ENCODE measurements around the gene PROCA1. TPM values are rescaled to one million over a fixed set of nuclear protein-coding genes. Genes with fewer than 3 reads are reported as not detected.

PROCA1 gene
- total and polyA plus RNA-seq, 12 donors, result 0.61 to 8.8 (median 2.2) TPM; not detected in 1

DNA sequence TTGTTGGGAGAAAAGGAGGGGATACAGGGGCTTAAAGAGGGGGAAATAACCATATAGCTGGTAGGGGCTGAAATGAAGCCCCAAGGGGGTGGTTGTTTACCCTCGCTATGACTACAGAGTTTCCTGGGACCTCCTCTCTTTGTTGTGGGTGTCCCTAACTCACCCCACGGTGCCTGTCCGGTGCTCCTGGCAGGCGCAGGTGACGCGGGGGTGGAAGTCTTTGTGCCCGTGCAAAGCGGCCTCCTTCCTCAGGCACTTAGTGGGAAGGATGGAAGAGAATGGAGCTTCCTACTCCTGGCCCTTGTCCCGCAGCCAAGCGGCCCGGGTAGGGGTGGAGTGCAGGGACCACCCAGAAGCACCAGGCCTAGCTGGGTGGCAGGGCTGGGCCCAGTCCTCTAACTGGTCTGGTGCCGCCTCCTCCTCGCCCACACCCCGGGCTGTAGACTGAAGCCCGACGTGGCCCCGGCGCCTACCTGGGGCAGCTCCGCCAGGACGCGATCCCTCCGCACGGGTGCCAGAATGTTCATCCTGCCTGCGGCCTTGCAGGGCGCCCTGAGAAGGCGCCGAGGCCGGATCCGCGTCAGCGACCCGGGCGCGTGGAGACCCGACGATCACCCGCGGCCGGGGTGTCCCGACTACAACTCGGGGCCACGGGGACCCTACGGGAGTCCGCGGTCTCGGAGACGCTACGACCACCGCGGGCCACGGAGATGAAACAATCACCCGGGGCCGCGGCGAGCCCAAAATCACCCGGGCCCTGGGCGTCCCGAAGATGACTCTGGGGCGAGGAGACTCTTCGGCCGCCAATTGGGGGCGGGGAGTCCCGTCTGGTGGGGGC lies 5.3 kb upstream of the PROCA1 start:
- WGBS, 4 donors, result 6 to 34% (median 16%) methylated on average over 16 to 63 of the region's 63 CpGs
- Histone ChIP-seq H3K27me3 (no peaks in the 10 kb centered on the region), H3K27ac (peak overlapping the region; percentile 70 to 95 (median 87)), H3K36me3 (replicated peaks in 1 of 2) (peaks cover 0 to 33% of the 10 kb centered on the region in 2 donors), H3K9me3 (replicated peaks in 1 of 3) (no peaks in the 10 kb centered on the region), H3K4me3 (peak overlapping the region; percentile 5 to 91 (median 44)), H3K4me1 (replicated peaks in 1 of 2) (peaks cover 37 to 39% of the 10 kb centered on the region in 2 donors)
- TF ChIP-seq, protein P1, sequence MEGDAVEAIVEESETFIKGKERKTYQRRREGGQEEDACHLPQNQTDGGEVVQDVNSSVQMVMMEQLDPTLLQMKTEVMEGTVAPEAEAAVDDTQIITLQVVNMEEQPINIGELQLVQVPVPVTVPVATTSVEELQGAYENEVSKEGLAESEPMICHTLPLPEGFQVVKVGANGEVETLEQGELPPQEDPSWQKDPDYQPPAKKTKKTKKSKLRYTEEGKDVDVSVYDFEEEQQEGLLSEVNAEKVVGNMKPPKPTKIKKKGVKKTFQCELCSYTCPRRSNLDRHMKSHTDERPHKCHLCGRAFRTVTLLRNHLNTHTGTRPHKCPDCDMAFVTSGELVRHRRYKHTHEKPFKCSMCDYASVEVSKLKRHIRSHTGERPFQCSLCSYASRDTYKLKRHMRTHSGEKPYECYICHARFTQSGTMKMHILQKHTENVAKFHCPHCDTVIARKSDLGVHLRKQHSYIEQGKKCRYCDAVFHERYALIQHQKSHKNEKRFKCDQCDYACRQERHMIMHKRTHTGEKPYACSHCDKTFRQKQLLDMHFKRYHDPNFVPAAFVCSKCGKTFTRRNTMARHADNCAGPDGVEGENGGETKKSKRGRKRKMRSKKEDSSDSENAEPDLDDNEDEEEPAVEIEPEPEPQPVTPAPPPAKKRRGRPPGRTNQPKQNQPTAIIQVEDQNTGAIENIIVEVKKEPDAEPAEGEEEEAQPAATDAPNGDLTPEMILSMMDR (IDR thresholded peaks at IDR 0.05), result peak in 1 of 6 experiments; percentile 5
- TF ChIP-seq POLR2A (IDR thresholded peaks at IDR 0.05), result no peak
- intact Hi-C loops (cut with DNase I), result no loop called here
- DNase-seq, result peak in 6 of 7 donors; percentile 50 to 64 (median 58)

DNA sequence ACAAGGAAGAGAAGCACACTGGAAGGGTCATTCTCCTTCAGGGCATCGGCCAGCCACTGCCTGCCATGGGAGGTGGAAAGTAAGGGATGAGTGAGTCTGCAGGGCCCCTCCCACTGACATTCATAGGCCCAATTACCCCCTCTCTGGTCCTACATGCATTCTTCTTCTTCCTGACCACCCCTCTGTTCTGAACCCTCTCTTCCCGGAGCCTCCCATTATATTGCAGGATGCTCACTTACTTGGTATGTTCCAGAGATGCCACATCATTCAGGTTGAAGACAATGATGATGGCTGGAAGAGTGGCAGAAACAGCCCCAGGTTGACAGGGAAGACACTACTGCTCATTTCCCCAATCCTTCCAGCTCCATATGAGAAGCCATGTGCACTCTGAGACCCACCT lies 3.5 kb upstream of the PROCA1 start:
- H3K27ac ChIP-seq, result no peak overlapping the region
- H3K4me3 ChIP-seq, result no peak overlapping the region
- H3K36me3 ChIP-seq (replicated peaks in 1 of 2), result peaks cover 0 to 20% of the 10 kb centered on the region in 2 donors
- no peak for DNase-seq
- TF ChIP-seq POLR2A (IDR thresholded peaks at IDR 0.05), result no peak
- TF ChIP-seq, protein P1 (IDR thresholded peaks at IDR 0.05), result no peak
- intact Hi-C loops (cut with DNase I), result no loop called here
- H3K4me1 ChIP-seq (replicated peaks in 1 of 2), result peaks cover 33 to 34% of the 10 kb centered on the region in 2 donors
- 85 to 100% (median 89%) methylated on average over 1 to 2 of the region's 2 CpGs for WGBS, 4 donors
- H3K9me3 ChIP-seq (replicated peaks in 1 of 3), result no peaks in the 10 kb centered on the region
- H3K27me3 ChIP-seq, result no peaks in the 10 kb centered on the region

DNA sequence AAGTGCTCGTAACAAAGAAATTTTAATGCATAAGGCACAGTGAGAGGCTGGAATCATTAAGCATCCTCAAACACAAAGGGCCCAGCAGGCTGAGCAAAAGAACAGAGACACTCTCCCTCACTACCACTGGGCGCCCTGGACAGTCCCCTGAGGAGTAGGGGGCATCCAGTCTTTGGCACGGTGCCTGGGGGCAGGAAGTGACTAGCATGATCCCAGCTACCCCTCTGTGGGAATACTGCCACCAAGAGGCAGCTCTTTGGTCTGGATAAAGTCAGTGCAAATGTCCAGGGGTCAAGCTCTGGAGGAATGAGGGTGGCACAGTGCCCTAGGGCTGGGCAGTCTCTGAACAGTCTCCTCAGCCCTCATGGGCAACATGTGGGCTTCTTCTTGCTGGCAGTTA lies 2.6 kb upstream of the PROCA1 start:
- peaks cover 31 to 37% of the 10 kb centered on the region in 2 donors for H3K4me1 ChIP-seq (replicated peaks in 1 of 2)
- WGBS, 4 donors, result 87 to 97% (median 93%) methylated on average over 3 of the region's 3 CpGs
- no peak overlapping the region for H3K27ac ChIP-seq
- H3K4me3 ChIP-seq, result no peak overlapping the region
- intact Hi-C loops (cut with DNase I), result no loop called here
- peaks cover 0 to 20% of the 10 kb centered on the region in 2 donors for H3K36me3 ChIP-seq (replicated peaks in 1 of 2)
- no peak for DNase-seq
- no peaks in the 10 kb centered on the region for H3K9me3 ChIP-seq (replicated peaks in 1 of 3)
- H3K27me3 ChIP-seq, result no peaks in the 10 kb centered on the region
- TF ChIP-seq, protein P1 (IDR thresholded peaks at IDR 0.05), result no peak
- no peak for TF ChIP-seq POLR2A (IDR thresholded peaks at IDR 0.05)

DNA sequence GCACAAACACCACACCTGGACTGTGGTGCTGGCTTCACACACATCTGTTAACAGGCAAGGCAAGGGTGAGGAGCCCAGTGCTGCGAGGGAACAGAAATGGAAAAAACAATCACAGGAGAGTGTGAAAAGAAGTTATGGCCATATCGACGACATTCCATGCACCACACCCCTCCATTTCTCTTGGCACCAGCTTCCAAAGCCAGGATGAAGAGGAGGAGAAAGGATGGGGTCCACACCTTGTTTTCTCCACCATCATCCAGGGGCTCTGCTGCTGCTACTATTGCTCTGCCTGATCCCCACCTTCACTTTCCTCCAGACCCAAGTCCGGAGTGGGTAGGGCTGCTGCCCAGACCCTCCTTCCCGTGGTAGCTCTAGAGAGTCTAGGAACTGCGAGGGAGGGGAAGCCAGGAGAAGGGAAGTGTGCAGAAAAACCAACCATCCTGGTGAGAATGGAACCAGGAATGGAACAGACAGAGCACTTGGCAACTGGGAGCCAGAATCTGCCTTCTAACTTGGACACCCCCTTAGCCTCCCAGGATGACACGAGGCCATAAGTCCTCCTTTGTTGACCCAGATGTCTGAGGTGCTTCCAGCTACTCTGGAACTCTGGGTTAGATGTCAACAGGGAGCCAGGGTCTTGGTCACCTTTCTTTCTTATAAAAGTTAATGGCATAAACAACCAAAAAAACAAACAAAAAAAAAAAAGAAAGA lies 1.2 kb upstream of the PROCA1 start:
- TF ChIP-seq, protein P1 (IDR thresholded peaks at IDR 0.05), result no peak
- TF ChIP-seq POLR2A (IDR thresholded peaks at IDR 0.05), result no peak
- no peak for DNase-seq
- Histone ChIP-seq H3K36me3 (replicated peaks in 1 of 2) (peaks cover 0 to 20% of the 10 kb centered on the region in 2 donors), H3K4me1 (replicated peaks in 1 of 2) (peaks cover 19 to 22% of the 10 kb centered on the region in 2 donors), H3K9me3 (replicated peaks in 1 of 3) (no peaks in the 10 kb centered on the region), H3K27me3 (no peaks in the 10 kb centered on the region), H3K4me3 (no peak overlapping the region), H3K27ac (no peak overlapping the region)
- intact Hi-C loops (cut with DNase I), result no loop called here
- WGBS, 4 donors, result 82 to 91% (median 86%) methylated on average over 7 of the region's 7 CpGs

Measured in adrenal gland (tissue), 12 donors.